ENCODE data around the gene CIAO2A. TPM values are rescaled to one million over a fixed set of nuclear protein-coding genes. Genes with fewer than 3 reads are reported as not detected.
"Not testable (repeated sequence)": the region's sequence is repeated elsewhere in the genome, so short reads cannot be mapped to it uniquely, and the experiment has no call there.

The CIAO2A gene
- total RNA-seq, 1 donor from 2014 or later: 70.2 TPM

DNA sequence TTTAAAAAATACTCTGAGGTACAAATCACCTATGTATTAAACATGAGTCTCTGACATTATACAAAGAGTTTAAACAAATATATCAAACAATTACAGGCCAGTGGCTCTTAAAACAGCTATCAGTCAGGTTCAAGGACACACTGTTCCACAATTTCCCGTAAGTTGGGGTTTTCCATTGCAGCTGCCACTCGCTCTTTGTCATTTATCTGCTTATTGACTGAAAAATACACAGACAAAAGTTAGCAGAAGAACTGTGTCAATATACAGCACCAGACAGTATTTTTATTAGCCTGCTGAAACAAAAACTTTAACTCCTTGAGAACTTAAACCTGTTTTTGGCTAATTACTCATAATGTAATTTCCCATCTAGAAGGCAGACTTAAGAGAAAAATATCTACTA lies 20.8 kb downstream of the CIAO2A start:
- ATAC-seq: peak; percentile 47
- peak; percentile 82 for DNase-seq (ENCODE audit: low spot score)

GRCh38 chr15:64071931-64072765 lies 21.5 kb downstream of the CIAO2A start:
- ATAC-seq: no peak

GRCh38 chr15:64070965-64071851 lies 22.4 kb downstream of the CIAO2A start:
- peak; percentile 71 for ATAC-seq
- peak; percentile 91 for DNase-seq (ENCODE audit: low spot score)

More at GRCh38 chr15:64071931-64072765, 21.5 kb downstream of the CIAO2A start:
- no peak for DNase-seq (ENCODE audit: low spot score)

GRCh38 chr15:64070106-64070505 lies 23.5 kb downstream of the CIAO2A start:
- DNase-seq (ENCODE audit: low spot score) (no peak), ATAC-seq (no peak)

GRCh38 chr15:64068133-64068532 lies 25.5 kb downstream of the CIAO2A start:
- DNase-seq (ENCODE audit: low spot score) (peak; percentile 35), ATAC-seq (no peak)

GRCh38 chr15:64067564-64068030 lies 26.0 kb downstream of the CIAO2A start:
- ATAC-seq (peak; percentile 71), DNase-seq (ENCODE audit: low spot score) (peak; percentile 70)

DNA sequence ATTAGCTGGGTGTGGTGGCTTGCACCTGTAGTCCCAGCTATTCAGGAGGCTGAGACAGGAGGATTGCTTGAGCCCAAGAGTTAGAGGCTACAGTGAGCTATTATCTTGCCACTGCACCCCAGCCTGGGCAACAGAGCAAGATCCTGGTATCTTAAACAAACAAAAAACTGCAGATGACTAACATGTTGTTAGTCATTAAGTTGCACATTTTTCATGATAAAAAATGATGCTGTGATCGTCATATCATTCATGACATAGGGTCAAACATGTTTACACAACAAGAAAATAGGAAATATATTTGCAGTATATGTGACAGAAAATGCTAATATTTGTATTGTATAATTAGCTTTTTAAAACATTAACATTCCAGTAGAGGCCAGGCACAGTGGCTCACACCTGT lies 27.2 kb downstream of the CIAO2A start:
- ATAC-seq: no peak
- DNase-seq (ENCODE audit: low spot score): peak; percentile 11

GRCh38 chr15:64060716-64061115 lies 32.9 kb downstream of the CIAO2A start:
- DNase-seq (ENCODE audit: low spot score) (no peak), ATAC-seq (no peak)

- not testable (repeated sequence) for ATAC-seq; DNase-seq (ENCODE audit: low spot score)
Observed at GRCh38 chr15:64059104-64059503, 34.5 kb downstream of the CIAO2A start.

GRCh38 chr15:64058279-64058678 lies 35.4 kb downstream of the CIAO2A start:
- ATAC-seq (no peak), DNase-seq (ENCODE audit: low spot score) (no peak)

- not testable (repeated sequence) for DNase-seq (ENCODE audit: low spot score)
Observed at GRCh38 chr15:64053674-64054073, 40.0 kb downstream of the CIAO2A start.

DNA sequence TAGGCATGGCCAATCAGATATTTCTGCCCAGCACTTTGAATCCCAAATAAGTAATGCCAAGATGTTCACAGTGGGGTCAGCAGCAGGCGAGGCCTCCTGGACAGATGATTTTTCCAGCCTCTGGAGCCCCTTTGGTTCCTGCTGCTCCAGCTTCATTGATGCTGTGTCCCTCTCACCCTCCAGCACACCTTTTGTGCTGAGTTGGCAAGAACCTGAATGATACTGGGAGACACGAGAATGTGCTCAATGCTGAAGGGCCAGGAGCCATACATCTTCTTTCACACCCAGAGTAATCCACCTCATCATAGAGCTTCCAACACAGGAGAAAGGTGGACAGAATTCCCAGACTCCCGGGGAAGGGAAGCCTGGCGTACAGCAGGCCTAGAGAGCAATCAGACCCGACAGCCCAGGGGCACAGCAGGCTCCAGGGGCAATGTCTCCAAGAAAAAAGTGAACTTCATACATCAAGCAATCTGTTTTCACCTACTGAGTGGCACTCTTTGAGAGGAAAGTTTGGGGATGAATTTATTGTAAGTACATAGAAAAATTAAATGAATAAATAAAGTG lies 40.6 kb downstream of the CIAO2A start:
- ATAC-seq (no peak), DNase-seq (ENCODE audit: low spot score) (no peak)

More at GRCh38 chr15:64053674-64054073, 40.0 kb downstream of the CIAO2A start:
- ATAC-seq: not testable (repeated sequence)

GRCh38 chr15:64051407-64052259 lies 42.0 kb downstream of the CIAO2A start:
- no peak for DNase-seq (ENCODE audit: low spot score)
- ATAC-seq: no peak

DNA sequence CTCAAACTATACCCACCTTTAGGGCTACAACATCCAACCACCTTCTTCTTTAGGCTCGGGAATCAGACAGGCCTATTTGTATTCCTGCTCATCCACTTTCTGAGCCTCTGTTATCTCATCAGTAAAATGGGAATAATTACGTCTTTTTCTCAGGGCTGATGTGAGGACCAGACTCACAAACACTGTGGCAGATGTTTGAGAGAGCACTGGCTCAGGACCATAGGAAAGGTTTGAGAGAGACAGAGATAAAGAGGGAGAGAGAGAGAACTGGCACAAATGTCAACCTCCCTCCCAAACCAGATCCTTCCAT lies 42.6 kb downstream of the CIAO2A start:
- no peak for ATAC-seq
- no peak for DNase-seq (ENCODE audit: low spot score)

GRCh38 chr15:64050281-64051092 lies 43.2 kb downstream of the CIAO2A start:
- ATAC-seq (no peak), DNase-seq (ENCODE audit: low spot score) (no peak)

DNA sequence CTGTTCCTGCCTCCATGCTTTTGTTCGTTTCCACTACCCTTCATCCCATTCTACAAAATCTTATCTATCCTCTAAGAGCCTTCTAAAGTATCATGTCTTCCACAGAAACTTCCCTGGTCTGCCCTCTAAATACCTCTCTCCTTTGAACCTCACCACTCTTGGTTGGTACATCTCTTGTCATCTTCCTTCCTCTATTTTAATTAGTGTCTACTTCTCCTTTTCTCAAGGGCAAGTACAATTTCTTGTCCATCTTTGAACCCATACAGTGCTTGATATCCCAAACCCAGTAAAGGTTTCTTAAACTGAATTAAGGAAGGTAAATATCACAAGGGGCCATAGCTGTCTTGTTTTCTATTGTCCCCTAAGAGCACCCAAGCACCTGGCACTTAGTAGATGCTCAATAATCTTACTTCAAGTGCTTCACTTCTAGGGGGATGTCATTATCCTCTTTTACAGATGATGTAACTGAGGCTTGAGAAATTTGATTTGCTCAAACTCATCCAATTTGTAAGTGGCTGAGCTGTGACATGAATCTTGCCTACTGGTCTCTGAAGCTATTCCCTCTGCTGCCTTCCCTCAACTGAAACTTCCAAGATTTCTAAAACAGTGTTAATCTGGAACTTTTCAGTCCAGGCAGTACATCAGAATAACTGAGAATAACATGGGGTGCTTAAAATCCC lies 44.7 kb downstream of the CIAO2A start:
- no peak for ATAC-seq

DNA sequence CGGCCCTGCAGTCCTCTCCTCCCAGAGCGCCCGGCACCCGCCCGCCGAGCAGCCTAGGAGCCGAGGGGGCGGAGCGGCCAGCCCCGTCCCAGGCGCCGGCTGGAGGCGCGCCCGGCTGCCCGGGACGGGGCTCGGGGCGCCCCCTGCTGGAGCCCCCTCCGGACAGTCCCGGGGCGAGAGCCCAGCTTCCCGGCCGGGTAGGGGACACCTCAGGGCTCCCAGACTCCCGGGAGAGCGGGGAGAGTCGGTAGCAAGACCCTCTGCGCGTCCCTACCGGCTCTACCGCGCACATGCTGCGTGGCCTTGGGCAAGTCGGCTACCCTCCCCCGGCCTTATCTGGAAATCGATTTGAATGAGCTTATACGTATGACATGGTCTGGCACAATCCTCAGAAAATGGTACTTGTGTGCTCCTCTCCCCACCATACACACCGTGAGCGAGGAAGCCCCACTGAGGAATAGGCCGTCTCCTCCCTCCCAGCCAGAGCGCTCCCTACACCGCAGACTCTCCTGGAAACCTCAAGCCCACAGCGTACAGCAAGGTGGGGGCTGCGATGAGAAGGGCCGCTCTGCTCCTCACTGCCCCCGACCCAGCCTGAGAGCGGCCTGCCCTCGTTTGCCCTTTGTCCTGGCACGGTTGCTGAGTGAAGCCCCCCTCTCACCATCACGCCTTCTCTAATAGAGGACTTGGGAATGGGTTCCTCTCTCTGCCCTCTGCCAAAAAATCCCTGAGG lies 47.1 kb downstream of the CIAO2A start, which contains the start of gene DAPK2:
Gene DAPK2, minus strand, starts transcription at position 65 of the 733 bp plus-strand sequence. CDS start 6,224 bp downstream, outside the sequence.
- peak; percentile 96 for ATAC-seq
- peak; percentile 78 for DNase-seq (ENCODE audit: low spot score)

More for the DNA sequence above, 44.7 kb downstream of the CIAO2A start:
- DNase-seq (ENCODE audit: low spot score): no peak
